Esophagus muscularis mucosa (tissue), 4 donors: ENCODE data around the gene DEUP1. TPM values are rescaled to one million over a fixed set of nuclear protein-coding genes. Genes with fewer than 3 reads are reported as not detected.
"Not testable (repeated sequence)": the region's sequence is repeated elsewhere in the genome, so short reads cannot be mapped to it uniquely, and the experiment has no call there.

Experiments
- DNase-seq: peaks from one replicate; pipeline ENCODE4 v3.0.0-alpha.2; 2017; ENCODE audit errors: extremely low spot score
- H3K27ac ChIP-seq, 4 donors: fragments of 200-600 bp; sonication (generic); replicated peaks in 1 of 4; 1 replicate in 3 of 4; 2 replicates in 1 of 4; pipeline ENCODE4 v1.5.1; 2016 to 2019; ENCODE audit warnings: mild to moderate bottlenecking in 1 of 4
- H3K27me3 ChIP-seq, 4 donors: fragments of 200-600 bp; sonication (generic); one replicate each; pipeline versions ENCODE4 v1.5.1 to v1.6.0; 2016 to 2019
- H3K36me3 ChIP-seq, 4 donors: fragments of 200-600 bp; sonication (generic); one replicate each; pipeline ENCODE4 v1.5.1; 2016 to 2019
- H3K4me1 ChIP-seq, 4 donors: fragments of 200-600 bp; sonication (generic); one replicate each; pipeline ENCODE4 v1.5.1; 2016 to 2019
- H3K4me3 ChIP-seq, 4 donors: fragments of 200-600 bp; sonication (generic); 1 replicate in 2 of 4; 2 replicates in 2 of 4; pipeline ENCODE4 v1.5.1; 2016 to 2019; ENCODE audit warnings: mild to moderate bottlenecking in 4 of 4, moderate library complexity in 1 of 4
- H3K9me3 ChIP-seq, 4 donors: fragments of 200-600 bp; sonication (generic); 1 replicate in 3 of 4; 2 replicates in 1 of 4; pipeline ENCODE4 v1.5.1; 2016 to 2019
- EP300 ChIP-seq: sonication (generic); formaldehyde crosslinking; IDR thresholded peaks from one replicate; pipeline ENCODE4 v1.6.1; 2017; ENCODE audit warnings: antibody characterized with exemption
- POLR2A ChIP-seq: fragments of 450-650 bp; IDR thresholded peaks from one replicate; pipeline ENCODE4 v1.6.1; 2017; ENCODE audit warnings: antibody characterized with exemption, moderate library complexity, mild to moderate bottlenecking, low read depth
- POLR2AphosphoS5 ChIP-seq, 2 donors: sonication (generic); formaldehyde crosslinking; IDR thresholded peaks; one replicate each; pipeline ENCODE4 v1.6.1; 2017; ENCODE audit warnings: antibody characterized with exemption in 2 of 2
- WGBS: methylation state at CpG from one replicate; pipeline ENCODE4 v1.1.5; 2018; 5-methylcytosine and 5-hydroxymethylcytosine counted together
- intact Hi-C: fragments of 100-400 bp; cut with DNase I; formaldehyde crosslinking; loops from one replicate; pipeline ENCODE4 v1.15.1; 2023
- total RNA-seq, 4 donors: library from RNA; depleted of rRNA; stranded (reverse); fragments of >200 nt; gene quantifications; one replicate each; pipeline versions ENCODE4 v1.1.0 to v1.2.1, GENCODE V29; 2016
- TF ChIP-seq, protein P1 (sequence below), 3 experiments: fragments of 200-600 bp in 2 of 3; fragments of 450-650 bp in 1 of 3; sonication (generic) in 2 of 3; IDR thresholded peaks; one replicate each; pipeline ENCODE4 v1.5.1; 2017 to 2019; ENCODE audit warnings: antibody characterized with exemption in 3 of 3, mild to moderate bottlenecking in 2 of 3, moderate library complexity in 1 of 3

The DEUP1 gene
- total RNA-seq, 4 donors from 2014 or later: not detected

DNA sequence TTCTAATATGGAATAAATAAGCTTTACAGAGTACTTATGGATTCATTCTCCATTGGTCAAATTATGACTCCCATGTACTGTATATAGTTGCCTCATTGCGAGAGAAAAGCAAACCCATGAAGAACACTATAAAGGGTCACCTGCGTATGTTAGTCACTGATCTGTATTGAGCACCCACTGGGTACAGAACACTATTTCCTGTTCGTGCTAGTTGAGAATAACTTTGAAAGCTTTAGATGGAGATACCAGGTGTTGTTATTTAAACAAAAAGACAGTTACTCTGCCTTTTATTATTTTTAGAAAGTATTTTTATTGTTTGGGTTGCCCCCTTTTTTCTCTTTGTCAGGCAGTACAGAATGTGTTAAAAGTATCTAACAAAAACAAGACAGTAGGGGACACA, 79.9 kb downstream of the DEUP1 start:
- Histone ChIP-seq H3K36me3 (no peaks in the 10 kb centered on the region), H3K9me3 (no peaks in the 10 kb centered on the region), H3K4me1 (no peaks in the 10 kb centered on the region), H3K27me3 (no peaks in the 10 kb centered on the region), H3K27ac (no peak overlapping the region), H3K4me3 (no peak overlapping the region)
- 56% methylated on average over 3 of the region's 3 CpGs for WGBS
- intact Hi-C loops: no loop called here
- TF ChIP-seq POLR2AphosphoS5 (IDR thresholded peaks at IDR 0.05): no peak
- TF ChIP-seq, protein P1, sequence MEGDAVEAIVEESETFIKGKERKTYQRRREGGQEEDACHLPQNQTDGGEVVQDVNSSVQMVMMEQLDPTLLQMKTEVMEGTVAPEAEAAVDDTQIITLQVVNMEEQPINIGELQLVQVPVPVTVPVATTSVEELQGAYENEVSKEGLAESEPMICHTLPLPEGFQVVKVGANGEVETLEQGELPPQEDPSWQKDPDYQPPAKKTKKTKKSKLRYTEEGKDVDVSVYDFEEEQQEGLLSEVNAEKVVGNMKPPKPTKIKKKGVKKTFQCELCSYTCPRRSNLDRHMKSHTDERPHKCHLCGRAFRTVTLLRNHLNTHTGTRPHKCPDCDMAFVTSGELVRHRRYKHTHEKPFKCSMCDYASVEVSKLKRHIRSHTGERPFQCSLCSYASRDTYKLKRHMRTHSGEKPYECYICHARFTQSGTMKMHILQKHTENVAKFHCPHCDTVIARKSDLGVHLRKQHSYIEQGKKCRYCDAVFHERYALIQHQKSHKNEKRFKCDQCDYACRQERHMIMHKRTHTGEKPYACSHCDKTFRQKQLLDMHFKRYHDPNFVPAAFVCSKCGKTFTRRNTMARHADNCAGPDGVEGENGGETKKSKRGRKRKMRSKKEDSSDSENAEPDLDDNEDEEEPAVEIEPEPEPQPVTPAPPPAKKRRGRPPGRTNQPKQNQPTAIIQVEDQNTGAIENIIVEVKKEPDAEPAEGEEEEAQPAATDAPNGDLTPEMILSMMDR (IDR thresholded peaks at IDR 0.05): no peak
- no peak for TF ChIP-seq EP300
- TF ChIP-seq POLR2A: no peak
- no peak for DNase-seq

DNA sequence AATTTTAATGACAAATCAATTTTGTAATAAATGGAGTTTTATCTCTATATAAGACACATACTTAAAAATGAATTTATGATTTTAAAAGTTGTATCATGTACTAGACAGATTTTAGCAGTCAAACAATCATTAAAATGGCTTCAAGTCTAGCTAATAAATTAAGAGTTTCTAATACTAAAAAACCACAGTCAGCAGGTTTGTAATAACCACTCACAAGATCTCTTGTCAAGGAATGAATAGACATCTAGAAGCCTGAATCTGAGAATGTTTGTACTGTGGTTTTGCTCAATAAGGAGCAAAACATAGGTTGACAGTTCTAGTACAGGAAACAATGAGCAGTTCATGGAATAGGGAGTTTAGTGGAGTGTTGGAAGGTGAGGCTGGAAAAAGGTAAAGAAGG, 81.2 kb downstream of the DEUP1 start:
- H3K4me3 ChIP-seq: no peak overlapping the region
- H3K36me3 ChIP-seq: no peaks in the 10 kb centered on the region
- no peak for DNase-seq
- no peaks in the 10 kb centered on the region for H3K27me3 ChIP-seq
- intact Hi-C loops: no loop called here
- no peaks in the 10 kb centered on the region for H3K9me3 ChIP-seq
- H3K4me1 ChIP-seq: no peaks in the 10 kb centered on the region
- H3K27ac ChIP-seq: no peak overlapping the region
- no peak for TF ChIP-seq POLR2AphosphoS5 (IDR thresholded peaks at IDR 0.05)
- TF ChIP-seq, protein P1 (IDR thresholded peaks at IDR 0.05): no peak
- TF ChIP-seq POLR2A: no peak
- TF ChIP-seq EP300: no peak

DNA sequence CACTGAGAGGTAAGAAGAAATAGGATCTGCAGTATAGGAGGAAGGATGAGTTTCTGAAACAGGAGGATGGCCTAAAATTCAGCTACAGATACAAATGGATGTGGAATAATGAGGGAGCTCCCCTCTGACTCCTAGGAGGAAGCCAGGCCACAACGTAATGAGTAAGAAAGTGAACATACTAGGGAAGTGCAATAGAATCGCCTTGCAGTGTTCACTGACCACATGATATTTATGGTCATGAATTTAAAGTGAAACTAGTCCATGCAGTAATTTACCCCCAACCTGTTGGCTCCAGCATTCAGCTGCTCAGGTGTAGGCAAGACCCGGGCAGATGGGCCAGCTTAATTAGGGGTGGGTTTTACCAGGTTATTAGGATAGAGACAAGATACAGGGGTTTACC, 101.7 kb downstream of the DEUP1 start:
- no peak overlapping the region for H3K27ac ChIP-seq
- DNase-seq: no peak
- WGBS: 85% methylated on average over 3 of the region's 3 CpGs
- no peak overlapping the region for H3K4me3 ChIP-seq
- H3K4me1 ChIP-seq: no peaks in the 10 kb centered on the region
- H3K36me3 ChIP-seq: no peaks in the 10 kb centered on the region
- no peaks in the 10 kb centered on the region for H3K27me3 ChIP-seq
- no peak for TF ChIP-seq POLR2AphosphoS5 (IDR thresholded peaks at IDR 0.05)
- TF ChIP-seq POLR2A: no peak
- no peak for TF ChIP-seq EP300
- TF ChIP-seq, protein P1 (IDR thresholded peaks at IDR 0.05): no peak
- H3K9me3 ChIP-seq: no peaks in the 10 kb centered on the region
- intact Hi-C loops: no loop called here

DNA sequence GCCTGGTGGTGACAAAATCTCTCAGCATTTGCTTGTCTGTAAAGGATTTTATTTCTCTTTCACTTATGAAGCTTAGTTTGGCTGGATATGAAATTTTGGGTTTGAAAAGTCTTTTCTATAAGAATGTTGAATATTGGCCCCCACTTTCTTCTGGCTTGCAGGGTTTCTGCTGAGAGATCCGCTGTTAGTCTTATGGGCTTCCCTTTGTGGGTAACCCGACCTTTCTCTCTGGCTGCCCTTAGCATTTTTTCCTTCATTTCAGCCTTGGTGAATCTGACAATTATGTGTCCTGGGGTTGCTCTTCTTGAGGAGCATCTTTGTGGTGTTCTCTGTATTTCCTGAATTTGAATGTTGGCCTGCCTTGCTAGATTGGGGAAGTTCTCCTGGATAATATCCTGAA, 112.7 kb downstream of the DEUP1 start:
- H3K4me3 ChIP-seq, H3K27ac ChIP-seq, H3K4me1 ChIP-seq, H3K9me3 ChIP-seq, H3K36me3 ChIP-seq, intact Hi-C loops, DNase-seq, H3K27me3 ChIP-seq: not testable (repeated sequence)
- 88% methylated on average over 2 of the region's 2 CpGs for WGBS

DNA sequence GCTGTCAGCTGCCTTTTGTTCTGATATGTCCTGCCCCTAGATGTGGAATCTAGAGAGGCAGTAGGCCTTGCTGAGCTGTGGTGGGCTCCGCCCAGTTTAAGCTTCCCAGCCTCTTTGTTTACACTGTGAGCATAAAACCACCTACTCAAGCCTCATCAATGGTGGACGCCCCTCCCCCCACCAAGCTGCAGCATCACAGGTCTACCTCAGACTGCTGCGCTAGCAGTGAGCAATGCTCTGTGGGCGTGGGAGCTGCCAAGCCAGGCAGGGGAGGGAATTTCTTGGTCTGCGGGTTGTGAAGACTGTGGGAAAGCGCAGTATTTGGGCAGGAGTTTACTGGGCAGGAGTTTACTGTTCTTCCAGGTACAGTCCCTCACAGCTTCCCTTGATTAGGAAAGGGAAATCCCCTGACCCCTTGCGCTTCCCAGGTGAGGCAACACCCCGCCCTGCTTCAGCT, 114.1 kb downstream of the DEUP1 start:
- H3K27ac ChIP-seq: no peak overlapping the region
- H3K4me1 ChIP-seq: no peaks in the 10 kb centered on the region
- intact Hi-C loops: no loop called here
- TF ChIP-seq POLR2AphosphoS5 (IDR thresholded peaks at IDR 0.05) (no peak), EP300 (no peak), POLR2A (no peak)
- TF ChIP-seq, protein P1 (IDR thresholded peaks at IDR 0.05): no peak
- WGBS: 65% methylated on average over 6 of the region's 8 CpGs
- DNase-seq: no peak
- H3K9me3 ChIP-seq: peaks cover 0 to 4% (median 0%) of the 10 kb centered on the region in 4 donors
- H3K36me3 ChIP-seq: no peaks in the 10 kb centered on the region
- H3K27me3 ChIP-seq: no peaks in the 10 kb centered on the region
- no peak overlapping the region for H3K4me3 ChIP-seq
